H1 (cell line): ENCODE measurements around the gene CCDC116. TPM values are rescaled to one million over a fixed set of nuclear protein-coding genes. Genes with fewer than 3 reads are reported as not detected.

Experiments
- ASH2L ChIP-seq: fragments of 200-600, 300-600 bp; sonication (generic); IDR thresholded peaks from one replicate; pipeline ENCODE4 v1.7.1; 2017; ENCODE audit warnings: low read length
- BACH1 ChIP-seq: IDR thresholded peaks from 2 replicates; pipeline ENCODE4 v1.6.1; 2012; ENCODE audit warnings: low read length, improper control_type of control experiment
- POLR2A ChIP-seq, 2 experiments: IDR thresholded peaks; 1 replicate in 1 of 2; 2 replicates in 1 of 2; pipeline ENCODE4 v1.6.1; 2011; ENCODE audit warnings: low read depth in 2 of 2, low read length in 2 of 2, mild to moderate bottlenecking in 2 of 2; ENCODE audit errors: control extremely low read depth in 1 of 2
- SUZ12 ChIP-seq: fragments of 200-600 bp; sonication (generic); IDR thresholded peaks from 2 replicates; pipeline ENCODE4 v1.6.1; 2012; ENCODE audit warnings: mild to moderate bottlenecking, inconsistent platforms, low read length, moderate library complexity, mixed read lengths
- polyA plus RNA-seq, 7 experiments: library from polyadenylated mRNA; depleted of rRNA in 3 of 7; stranded (reverse) in 5 of 7; unstranded in 2 of 7; fragments of >200 nt in 5 of 7; fragments of 200-250 nt in 2 of 7; gene quantifications; 1 replicate in 5 of 7; 2 replicates in 1 of 7; 4 replicates in 1 of 7; pipeline versions ENCODE4 v1.2.1 to v1.2.3, GENCODE V29; 2011 to 2013; ENCODE audit warnings: missing spikeins in 2 of 7, mixed read lengths in 2 of 7
- total RNA-seq: library from RNA; stranded (reverse); fragmentation: NEBNext Ultra II Directional; extraction: Animal tissue kit (Norgen Biotek cat#: 25700); gene quantifications from 2 replicates; pipeline ENCODE4 v1.2.1, GENCODE V29; 2021
- TF ChIP-seq, protein P1 (sequence below): fragments of 300-600 bp; sonication (generic); IDR thresholded peaks from 2 replicates; pipeline ENCODE4 v1.7.1; 2012; ENCODE audit warnings: low read length, moderate library complexity, mild to moderate bottlenecking, inconsistent platforms; ENCODE audit not compliant: insufficient replicate concordance
- TF ChIP-seq, protein P2 (sequence below): IDR thresholded peaks from 2 replicates; pipeline ENCODE4 v1.6.1; 2011; ENCODE audit warnings: low read length, improper control_type of control experiment
- TF ChIP-seq, protein P3 (sequence below): IDR thresholded peaks from 2 replicates; pipeline ENCODE4 v1.6.1; 2012; ENCODE audit warnings: inconsistent platforms

CCDC116 gene
- total and polyA plus RNA-seq, 2 of the 8 experiments (the other 6 are each of a cell fraction or from before 2014, with no cell fraction given) = 0.08 TPM; not detected in 1

DNA sequence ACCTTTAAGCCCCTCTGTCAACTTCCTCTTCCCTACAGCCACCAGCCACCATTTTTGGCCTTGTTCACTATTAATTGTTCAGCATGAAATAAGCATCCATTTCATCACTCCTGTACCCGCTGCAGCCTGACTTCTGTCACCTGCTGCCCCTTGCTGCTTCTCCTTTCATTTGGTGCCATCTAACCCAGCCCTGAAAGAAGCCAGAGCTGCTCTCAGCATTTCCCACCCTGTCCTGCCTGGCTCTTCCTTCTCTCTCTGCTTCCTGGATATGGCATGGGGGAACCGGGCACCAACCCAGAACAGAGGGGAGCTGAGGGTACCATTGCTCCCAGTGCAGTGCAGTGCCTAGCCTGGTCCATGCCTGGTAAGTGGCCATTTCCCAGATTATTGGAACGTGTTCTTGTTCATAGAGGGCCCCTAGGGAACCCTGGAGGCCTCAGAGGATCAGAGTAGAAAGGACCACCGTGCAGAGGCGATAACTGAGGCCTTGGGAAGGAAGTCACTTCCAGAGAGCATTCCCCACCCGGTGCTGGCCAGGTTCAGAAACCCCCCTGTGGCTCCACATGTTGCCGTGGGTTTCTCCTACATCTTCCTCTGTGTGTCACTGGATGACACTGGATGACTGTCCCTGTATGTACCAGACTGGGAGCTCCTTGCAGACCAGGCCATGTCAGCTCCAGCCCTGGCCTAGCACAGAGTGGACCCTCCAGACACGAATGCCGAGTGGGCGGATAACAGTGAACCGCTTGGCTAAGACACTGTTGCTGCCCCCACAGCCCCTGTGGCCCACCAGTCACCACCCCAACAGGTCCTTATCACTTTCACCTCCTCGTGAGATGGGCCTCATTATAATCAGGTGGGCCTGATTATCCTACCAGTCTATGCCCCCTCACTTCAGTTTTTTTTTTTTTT is 7.4 kb upstream of the CCDC116 start (continued):
- TF ChIP-seq, protein P1, sequence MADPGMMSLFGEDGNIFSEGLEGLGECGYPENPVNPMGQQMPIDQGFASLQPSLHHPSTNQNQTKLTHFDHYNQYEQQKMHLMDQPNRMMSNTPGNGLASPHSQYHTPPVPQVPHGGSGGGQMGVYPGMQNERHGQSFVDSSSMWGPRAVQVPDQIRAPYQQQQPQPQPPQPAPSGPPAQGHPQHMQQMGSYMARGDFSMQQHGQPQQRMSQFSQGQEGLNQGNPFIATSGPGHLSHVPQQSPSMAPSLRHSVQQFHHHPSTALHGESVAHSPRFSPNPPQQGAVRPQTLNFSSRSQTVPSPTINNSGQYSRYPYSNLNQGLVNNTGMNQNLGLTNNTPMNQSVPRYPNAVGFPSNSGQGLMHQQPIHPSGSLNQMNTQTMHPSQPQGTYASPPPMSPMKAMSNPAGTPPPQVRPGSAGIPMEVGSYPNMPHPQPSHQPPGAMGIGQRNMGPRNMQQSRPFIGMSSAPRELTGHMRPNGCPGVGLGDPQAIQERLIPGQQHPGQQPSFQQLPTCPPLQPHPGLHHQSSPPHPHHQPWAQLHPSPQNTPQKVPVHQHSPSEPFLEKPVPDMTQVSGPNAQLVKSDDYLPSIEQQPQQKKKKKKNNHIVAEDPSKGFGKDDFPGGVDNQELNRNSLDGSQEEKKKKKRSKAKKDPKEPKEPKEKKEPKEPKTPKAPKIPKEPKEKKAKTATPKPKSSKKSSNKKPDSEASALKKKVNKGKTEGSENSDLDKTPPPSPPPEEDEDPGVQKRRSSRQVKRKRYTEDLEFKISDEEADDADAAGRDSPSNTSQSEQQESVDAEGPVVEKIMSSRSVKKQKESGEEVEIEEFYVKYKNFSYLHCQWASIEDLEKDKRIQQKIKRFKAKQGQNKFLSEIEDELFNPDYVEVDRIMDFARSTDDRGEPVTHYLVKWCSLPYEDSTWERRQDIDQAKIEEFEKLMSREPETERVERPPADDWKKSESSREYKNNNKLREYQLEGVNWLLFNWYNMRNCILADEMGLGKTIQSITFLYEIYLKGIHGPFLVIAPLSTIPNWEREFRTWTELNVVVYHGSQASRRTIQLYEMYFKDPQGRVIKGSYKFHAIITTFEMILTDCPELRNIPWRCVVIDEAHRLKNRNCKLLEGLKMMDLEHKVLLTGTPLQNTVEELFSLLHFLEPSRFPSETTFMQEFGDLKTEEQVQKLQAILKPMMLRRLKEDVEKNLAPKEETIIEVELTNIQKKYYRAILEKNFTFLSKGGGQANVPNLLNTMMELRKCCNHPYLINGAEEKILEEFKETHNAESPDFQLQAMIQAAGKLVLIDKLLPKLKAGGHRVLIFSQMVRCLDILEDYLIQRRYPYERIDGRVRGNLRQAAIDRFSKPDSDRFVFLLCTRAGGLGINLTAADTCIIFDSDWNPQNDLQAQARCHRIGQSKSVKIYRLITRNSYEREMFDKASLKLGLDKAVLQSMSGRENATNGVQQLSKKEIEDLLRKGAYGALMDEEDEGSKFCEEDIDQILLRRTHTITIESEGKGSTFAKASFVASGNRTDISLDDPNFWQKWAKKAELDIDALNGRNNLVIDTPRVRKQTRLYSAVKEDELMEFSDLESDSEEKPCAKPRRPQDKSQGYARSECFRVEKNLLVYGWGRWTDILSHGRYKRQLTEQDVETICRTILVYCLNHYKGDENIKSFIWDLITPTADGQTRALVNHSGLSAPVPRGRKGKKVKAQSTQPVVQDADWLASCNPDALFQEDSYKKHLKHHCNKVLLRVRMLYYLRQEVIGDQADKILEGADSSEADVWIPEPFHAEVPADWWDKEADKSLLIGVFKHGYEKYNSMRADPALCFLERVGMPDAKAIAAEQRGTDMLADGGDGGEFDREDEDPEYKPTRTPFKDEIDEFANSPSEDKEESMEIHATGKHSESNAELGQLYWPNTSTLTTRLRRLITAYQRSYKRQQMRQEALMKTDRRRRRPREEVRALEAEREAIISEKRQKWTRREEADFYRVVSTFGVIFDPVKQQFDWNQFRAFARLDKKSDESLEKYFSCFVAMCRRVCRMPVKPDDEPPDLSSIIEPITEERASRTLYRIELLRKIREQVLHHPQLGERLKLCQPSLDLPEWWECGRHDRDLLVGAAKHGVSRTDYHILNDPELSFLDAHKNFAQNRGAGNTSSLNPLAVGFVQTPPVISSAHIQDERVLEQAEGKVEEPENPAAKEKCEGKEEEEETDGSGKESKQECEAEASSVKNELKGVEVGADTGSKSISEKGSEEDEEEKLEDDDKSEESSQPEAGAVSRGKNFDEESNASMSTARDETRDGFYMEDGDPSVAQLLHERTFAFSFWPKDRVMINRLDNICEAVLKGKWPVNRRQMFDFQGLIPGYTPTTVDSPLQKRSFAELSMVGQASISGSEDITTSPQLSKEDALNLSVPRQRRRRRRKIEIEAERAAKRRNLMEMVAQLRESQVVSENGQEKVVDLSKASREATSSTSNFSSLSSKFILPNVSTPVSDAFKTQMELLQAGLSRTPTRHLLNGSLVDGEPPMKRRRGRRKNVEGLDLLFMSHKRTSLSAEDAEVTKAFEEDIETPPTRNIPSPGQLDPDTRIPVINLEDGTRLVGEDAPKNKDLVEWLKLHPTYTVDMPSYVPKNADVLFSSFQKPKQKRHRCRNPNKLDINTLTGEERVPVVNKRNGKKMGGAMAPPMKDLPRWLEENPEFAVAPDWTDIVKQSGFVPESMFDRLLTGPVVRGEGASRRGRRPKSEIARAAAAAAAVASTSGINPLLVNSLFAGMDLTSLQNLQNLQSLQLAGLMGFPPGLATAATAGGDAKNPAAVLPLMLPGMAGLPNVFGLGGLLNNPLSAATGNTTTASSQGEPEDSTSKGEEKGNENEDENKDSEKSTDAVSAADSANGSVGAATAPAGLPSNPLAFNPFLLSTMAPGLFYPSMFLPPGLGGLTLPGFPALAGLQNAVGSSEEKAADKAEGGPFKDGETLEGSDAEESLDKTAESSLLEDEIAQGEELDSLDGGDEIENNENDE = no peak
- TF ChIP-seq POLR2A (IDR thresholded peaks at IDR 0.05; ENCODE audit: control extremely low read depth in 1 of 2, low read depth in 2 of 2, low read length in 2 of 2) = 0 out of 3 replicates have a peak, but pooled peaks of 1 of the 2 experiments have one; percentile 26
- TF ChIP-seq BACH1 = no peak
- TF ChIP-seq ASH2L = no peak
- TF ChIP-seq, protein P2, sequence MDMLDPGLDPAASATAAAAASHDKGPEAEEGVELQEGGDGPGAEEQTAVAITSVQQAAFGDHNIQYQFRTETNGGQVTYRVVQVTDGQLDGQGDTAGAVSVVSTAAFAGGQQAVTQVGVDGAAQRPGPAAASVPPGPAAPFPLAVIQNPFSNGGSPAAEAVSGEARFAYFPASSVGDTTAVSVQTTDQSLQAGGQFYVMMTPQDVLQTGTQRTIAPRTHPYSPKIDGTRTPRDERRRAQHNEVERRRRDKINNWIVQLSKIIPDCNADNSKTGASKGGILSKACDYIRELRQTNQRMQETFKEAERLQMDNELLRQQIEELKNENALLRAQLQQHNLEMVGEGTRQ = no peak
- TF ChIP-seq, protein P3, sequence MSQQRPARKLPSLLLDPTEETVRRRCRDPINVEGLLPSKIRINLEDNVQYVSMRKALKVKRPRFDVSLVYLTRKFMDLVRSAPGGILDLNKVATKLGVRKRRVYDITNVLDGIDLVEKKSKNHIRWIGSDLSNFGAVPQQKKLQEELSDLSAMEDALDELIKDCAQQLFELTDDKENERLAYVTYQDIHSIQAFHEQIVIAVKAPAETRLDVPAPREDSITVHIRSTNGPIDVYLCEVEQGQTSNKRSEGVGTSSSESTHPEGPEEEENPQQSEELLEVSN = no peak
- no peak for TF ChIP-seq SUZ12
